Activated T-helper 9 cell treated with anti-CD3 and anti-CD28 coated beads, Interleukin-2, amount 50 U/mL, for 16 hours (primary cell): ENCODE measurements around the gene APOC4.

Experiments used
- DNase-seq: peaks from one replicate; pipeline ENCODE4 v3.0.0-alpha.2; 2020; ENCODE audit warnings: low read depth

APOC4 gene

GRCh38 chr19:44993926-44994537 is 52.0 kb downstream of the APOC4 start:
- no peak for DNase-seq
